LNCaP clone FGC (cell line): ENCODE data around the gene PACRG.

Experiments used
- DNase-seq: peaks from one replicate; pipeline ENCODE4 v3.0.0-alpha.2; 2011; ENCODE audit warnings: low read depth
- H3K4me3 ChIP-seq: 2 replicates; pipeline ENCODE4 v1.5.1; 2011; ENCODE audit warnings: mild to moderate bottlenecking, low read depth, low read length, control low read depth
- TF ChIP-seq, protein P1 (sequence below): IDR thresholded peaks from 2 replicates; pipeline ENCODE4 v1.5.1; 2012; ENCODE audit warnings: mild to moderate bottlenecking; ENCODE audit not compliant: control insufficient read depth, insufficient read depth; ENCODE audit errors: extremely low read depth

The PACRG gene

DNA sequence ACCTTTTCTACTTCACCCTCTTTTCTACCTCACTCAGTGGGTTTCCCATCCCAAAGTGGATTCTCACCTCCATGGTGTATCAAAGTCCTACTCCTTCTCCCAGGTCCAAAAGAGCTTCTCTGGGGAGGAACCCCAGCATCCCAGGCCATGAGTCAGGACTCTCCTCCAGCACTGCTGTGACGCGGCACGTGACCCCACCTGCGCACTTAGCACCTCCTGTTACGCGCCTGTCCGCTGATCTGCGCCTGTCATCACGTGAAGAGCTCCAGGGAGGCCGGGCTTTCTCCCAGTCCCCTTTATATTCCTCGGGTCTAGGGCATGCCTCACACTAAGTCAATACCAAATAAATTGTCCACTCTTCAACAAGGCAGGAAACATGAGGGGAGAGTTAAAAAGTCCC is 459.8 kb downstream of the PACRG start:
- DNase-seq, result no peak
- TF ChIP-seq, protein P1, sequence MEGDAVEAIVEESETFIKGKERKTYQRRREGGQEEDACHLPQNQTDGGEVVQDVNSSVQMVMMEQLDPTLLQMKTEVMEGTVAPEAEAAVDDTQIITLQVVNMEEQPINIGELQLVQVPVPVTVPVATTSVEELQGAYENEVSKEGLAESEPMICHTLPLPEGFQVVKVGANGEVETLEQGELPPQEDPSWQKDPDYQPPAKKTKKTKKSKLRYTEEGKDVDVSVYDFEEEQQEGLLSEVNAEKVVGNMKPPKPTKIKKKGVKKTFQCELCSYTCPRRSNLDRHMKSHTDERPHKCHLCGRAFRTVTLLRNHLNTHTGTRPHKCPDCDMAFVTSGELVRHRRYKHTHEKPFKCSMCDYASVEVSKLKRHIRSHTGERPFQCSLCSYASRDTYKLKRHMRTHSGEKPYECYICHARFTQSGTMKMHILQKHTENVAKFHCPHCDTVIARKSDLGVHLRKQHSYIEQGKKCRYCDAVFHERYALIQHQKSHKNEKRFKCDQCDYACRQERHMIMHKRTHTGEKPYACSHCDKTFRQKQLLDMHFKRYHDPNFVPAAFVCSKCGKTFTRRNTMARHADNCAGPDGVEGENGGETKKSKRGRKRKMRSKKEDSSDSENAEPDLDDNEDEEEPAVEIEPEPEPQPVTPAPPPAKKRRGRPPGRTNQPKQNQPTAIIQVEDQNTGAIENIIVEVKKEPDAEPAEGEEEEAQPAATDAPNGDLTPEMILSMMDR, result no peak

DNA sequence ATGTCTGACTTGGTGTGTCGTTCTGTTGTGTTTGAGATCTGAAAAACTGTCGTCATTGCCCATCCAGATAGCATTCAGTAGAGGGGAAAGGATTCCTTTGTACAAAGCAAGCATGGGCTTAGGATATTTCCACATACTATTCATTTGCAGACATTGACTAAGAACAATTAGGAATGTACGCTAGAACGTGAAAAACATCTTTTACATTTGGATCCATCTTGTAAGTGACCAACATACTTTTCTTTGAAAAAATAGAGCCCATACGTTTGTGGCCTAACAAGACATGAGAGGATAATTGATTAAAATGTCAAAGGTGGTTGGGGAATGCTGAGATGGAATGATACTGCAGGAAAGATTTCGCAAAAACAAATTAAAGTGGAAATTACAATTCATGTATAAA is 461.0 kb downstream of the PACRG start:
- H3K4me3 ChIP-seq, result no peak overlapping the region
- TF ChIP-seq, protein P1, result no peak
- no peak for DNase-seq

More for the DNA sequence above, 459.8 kb downstream of the PACRG start:
- no peak overlapping the region for H3K4me3 ChIP-seq

DNA sequence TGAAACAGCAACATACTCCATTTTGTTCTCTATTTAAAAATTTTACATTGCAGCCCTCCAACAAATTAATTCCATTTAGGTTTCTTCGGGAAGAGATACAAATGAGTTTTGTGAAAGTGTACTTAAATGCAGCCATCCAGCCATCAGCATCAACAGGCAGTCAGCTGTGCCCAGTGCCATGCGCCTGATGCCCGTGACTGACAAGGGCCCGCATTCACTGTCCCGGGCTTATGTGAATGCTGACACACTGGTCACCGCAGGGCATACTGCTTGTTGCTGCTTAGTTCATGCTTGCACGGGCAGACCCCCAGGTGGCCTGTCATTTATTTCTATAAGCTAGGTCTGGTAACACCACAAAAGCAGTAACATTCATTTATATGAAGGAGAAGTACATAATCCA is 461.8 kb downstream of the PACRG start:
- DNase-seq, result no peak
- TF ChIP-seq, protein P1, result no peak
- no peak overlapping the region for H3K4me3 ChIP-seq

DNA sequence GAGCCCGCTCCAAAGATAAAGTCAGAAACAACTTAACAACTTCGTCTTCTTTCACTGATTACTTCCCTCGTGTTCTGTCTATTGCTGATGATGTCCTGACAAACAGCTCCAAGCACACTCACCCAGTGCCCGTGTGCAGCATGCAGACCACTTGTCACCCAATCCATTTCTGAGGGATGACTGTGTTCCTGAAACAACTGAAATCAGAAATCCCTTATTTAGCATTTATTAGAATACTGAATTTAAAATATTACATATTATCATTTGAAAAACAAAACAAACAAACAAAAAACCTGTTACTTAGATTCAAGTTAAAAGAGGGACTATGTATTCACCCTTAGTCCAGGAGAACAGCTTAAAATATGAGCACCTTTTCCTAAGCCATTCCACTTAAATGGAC is 463.0 kb downstream of the PACRG start:
- no peak for DNase-seq
- no peak overlapping the region for H3K4me3 ChIP-seq
- TF ChIP-seq, protein P1, result no peak

DNA sequence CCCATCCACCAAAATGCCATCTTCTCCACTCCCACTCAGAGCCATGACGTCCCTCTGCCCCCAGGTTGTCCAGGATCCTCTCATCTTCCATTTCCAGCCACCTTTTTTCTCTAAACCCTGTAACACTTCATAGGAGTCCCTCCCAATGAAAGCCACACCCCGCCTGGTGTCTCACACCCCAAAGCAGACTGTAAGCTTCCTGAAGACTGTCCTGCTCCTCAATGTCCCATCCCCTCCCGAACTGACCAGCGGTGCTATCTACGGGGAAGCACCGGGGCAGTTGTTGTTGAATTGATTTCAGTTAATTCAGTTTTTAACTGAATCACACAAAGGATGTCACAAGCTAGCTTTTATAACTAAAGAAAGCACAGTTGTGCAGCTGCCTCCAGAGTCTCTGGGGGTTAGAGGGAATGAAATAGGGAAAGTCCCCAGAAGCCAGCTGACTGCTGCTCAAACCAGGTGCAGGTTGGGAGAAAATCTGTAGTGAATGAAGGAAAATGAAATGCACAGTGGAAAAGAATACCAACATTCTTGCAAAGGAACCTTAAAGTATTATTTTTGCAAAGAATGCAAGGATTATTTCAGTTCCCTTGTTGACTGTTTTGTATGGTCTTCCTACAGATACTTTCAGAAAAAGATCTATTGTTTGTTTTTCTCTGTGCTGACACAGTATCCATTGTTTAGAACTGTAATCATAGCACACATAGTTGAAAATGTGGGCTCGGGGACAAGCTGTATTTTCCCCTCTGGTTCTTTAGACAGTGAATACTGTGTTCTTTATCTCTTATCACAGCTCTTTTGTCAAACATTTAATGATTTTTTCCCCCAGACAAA is 464.1 kb downstream of the PACRG start:
- no peak overlapping the region for H3K4me3 ChIP-seq
- TF ChIP-seq, protein P1, result no peak
- no peak for DNase-seq

DNA sequence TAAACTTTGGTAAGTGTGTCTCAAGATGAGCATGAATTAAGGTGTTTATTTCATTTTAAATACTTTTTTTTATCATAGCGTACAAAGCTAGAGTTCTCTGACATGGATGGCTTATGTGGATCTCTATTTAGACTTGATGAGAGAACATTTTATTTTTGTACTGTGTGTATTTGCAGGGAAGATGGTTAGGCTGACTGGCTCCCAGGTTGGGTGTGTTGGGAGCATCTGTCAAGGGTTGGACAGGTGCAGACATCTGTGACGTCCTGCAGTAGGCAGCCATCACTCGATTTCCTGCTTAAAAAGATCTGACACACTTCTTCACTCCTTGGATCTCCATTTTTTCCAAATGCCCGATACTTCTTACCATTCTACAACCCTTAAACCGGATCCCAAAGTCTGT is 464.8 kb downstream of the PACRG start:
- no peak overlapping the region for H3K4me3 ChIP-seq
- TF ChIP-seq, protein P1, result no peak
- DNase-seq, result no peak

DNA sequence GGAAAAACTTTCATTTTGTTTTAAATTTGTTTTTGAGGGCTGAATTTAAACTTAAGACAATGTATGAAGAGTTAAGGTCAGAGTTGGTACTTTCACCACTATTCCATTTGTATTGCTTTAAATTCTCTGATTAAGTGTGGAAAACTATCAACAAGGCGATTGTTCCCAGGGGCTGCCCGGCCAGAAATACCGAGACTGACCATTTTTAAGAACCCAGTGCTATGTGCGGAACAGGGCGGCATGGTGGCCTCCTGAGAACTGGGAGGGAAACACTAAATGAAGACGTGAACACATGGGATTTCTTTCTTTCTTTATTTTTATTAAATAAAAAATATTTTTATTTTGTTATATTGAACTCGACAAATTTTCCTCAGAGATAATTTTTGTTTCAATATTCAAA is 465.6 kb downstream of the PACRG start:
- TF ChIP-seq, protein P1, result no peak
- DNase-seq, result no peak
- H3K4me3 ChIP-seq, result no peak overlapping the region
